OCI-LY7 (cell line): ENCODE data around the gene FSIP1. TPM values are rescaled to one million over a fixed set of nuclear protein-coding genes. Genes with fewer than 3 reads are reported as not detected.

Experiments used
- BruUV-seq: library from RNA; stranded (reverse); fragments of 400-500 nt; replicated peaks from 2 replicates; lab custom pipeline; 2021; lab: Mats Ljungman, UMichigan
- CTCF ChIA-PET: fragments of 300-600 bp; sonication (Branson Sonifier 250); formaldehyde crosslinking; loops from one replicate; lab custom pipeline; 2022; ENCODE audit warnings: antibody characterized with exemption; ENCODE audit not compliant: unreplicated experiment; lab: Charles Lee
- POLR2A ChIA-PET: fragments of 300-600 bp; sonication (Branson Sonifier 250); formaldehyde crosslinking; loops from one replicate; lab custom pipeline; 2022; ENCODE audit warnings: antibody characterized with exemption; lab: Charles Lee
- DNase-seq: peaks from one replicate; pipeline ENCODE4 v3.0.0-alpha.2; 2015; ENCODE audit warnings: low spot score
- H2AFZ ChIP-seq: fragments of 200-600 bp; sonication (generic), shearing (Covaris generic); 2 replicates; pipeline ENCODE4 v1.6.1; 2014; ENCODE audit warnings: mild to moderate bottlenecking, antibody characterized with exemption, low read length, moderate library complexity
- H3K27ac ChIP-seq: fragments of 200-600 bp; sonication (generic); 2 replicates; pipeline ENCODE4 v1.5.1; 2014; ENCODE audit warnings: mixed run types, low read depth, mild to moderate bottlenecking, moderate library complexity, low read length, inconsistent platforms; ENCODE audit not compliant: poor library complexity, severe bottlenecking
- H3K36me3 ChIP-seq: fragments of 200-600 bp; sonication (generic); 2 replicates; pipeline ENCODE4 v1.6.1; 2014; ENCODE audit warnings: mild to moderate bottlenecking, antibody characterized with exemption, low read length, moderate library complexity, mixed read lengths; ENCODE audit not compliant: insufficient read depth
- H3K4me1 ChIP-seq: fragments of 200-600 bp; sonication (generic); 2 replicates; pipeline ENCODE4 v1.5.1; 2014; ENCODE audit warnings: mild to moderate bottlenecking, low read length; ENCODE audit not compliant: insufficient read depth, poor library complexity, severe bottlenecking
- H3K4me2 ChIP-seq: fragments of 200-600 bp; sonication (generic); 2 replicates; pipeline ENCODE4 v1.6.1; 2014; ENCODE audit warnings: mild to moderate bottlenecking, low read length
- H3K4me3 ChIP-seq: fragments of 200-600 bp; sonication (generic); 2 replicates; pipeline ENCODE4 v1.5.1; 2014; ENCODE audit warnings: mild to moderate bottlenecking, low read depth, low read length; ENCODE audit not compliant: poor library complexity, severe bottlenecking
- H3K79me2 ChIP-seq: fragments of 200-600 bp; sonication (generic); 2 replicates; pipeline ENCODE4 v1.6.1; 2016; ENCODE audit warnings: low read depth, mild to moderate bottlenecking, low read length, moderate library complexity, mixed read lengths; ENCODE audit not compliant: insufficient read depth
- H3K9me2 ChIP-seq: fragments of 200-600 bp; sonication (generic); 2 replicates; pipeline ENCODE4 v1.6.1; 2016; ENCODE audit warnings: mild to moderate bottlenecking, low read length, mixed read lengths; ENCODE audit not compliant: insufficient read depth
- H3K9me3 ChIP-seq: fragments of 200-600 bp; sonication (generic); 2 replicates; pipeline ENCODE4 v1.6.1; 2014; ENCODE audit warnings: mild to moderate bottlenecking, mixed run types, low read length, mixed read lengths
- H4K20me1 ChIP-seq: fragments of 200-600 bp; sonication (generic); 2 replicates; pipeline ENCODE4 v1.6.1; 2014; ENCODE audit warnings: mild to moderate bottlenecking, antibody characterized with exemption, low read length, moderate library complexity, mixed read lengths; ENCODE audit not compliant: insufficient read depth
- CTCF ChIP-seq: fragments of 200-600 bp; sonication (generic); conservative IDR thresholded peaks from 2 replicates; pipeline ENCODE4 v1.5.1; 2014; ENCODE audit warnings: mild to moderate bottlenecking, antibody characterized with exemption, low read length, moderate library complexity, mixed read lengths
- EZH2phosphoT487 ChIP-seq: fragments of 200-600 bp; sonication (generic); IDR thresholded peaks from 2 replicates; pipeline ENCODE4 v1.6.1; 2018; ENCODE audit warnings: low read depth, borderline replicate concordance, mild to moderate bottlenecking, mixed run types, antibody characterized with exemption, low read length, moderate library complexity, mixed read lengths
- intact Hi-C: fragments of 100-400 bp; cut with micrococcal nuclease; formaldehyde crosslinking; loops from one replicate; pipeline ENCODE4 v1.10.0; 2022; ENCODE audit not compliant: unreplicated experiment
- total RNA-seq, 2 experiments: library from RNA; depleted of rRNA in 1 of 2; stranded (reverse); fragments of >200 nt in 1 of 2; shearing (Covaris generic) in 1 of 2; gene quantifications; 2 replicates each; pipeline ENCODE4 v1.2.3, GENCODE V29; 2014 to 2022

FSIP1 gene
- total RNA-seq, 2 experiments from 2014 or later: 0.28 to 0.65 TPM

- Histone ChIP-seq H3K4me3 (no peak overlapping the region), H3K9me3 (no peaks in the 10 kb centered on the region), H3K4me1 (no peaks in the 10 kb centered on the region), H2AFZ (no peak overlapping the region), H3K4me2 (no peak overlapping the region), H3K36me3 (no peaks in the 10 kb centered on the region), H3K9me2 (no peaks in the 10 kb centered on the region), H3K79me2 (no peaks in the 10 kb centered on the region), H4K20me1 (no peaks in the 10 kb centered on the region), H3K27ac (no peak overlapping the region)
- no peak for DNase-seq
- ChIA-PET CTCF (no interaction called here), POLR2A (no interaction called here)
- no peak for TF ChIP-seq CTCF
- no peak for TF ChIP-seq EZH2phosphoT487
- intact Hi-C loops: no loop called here
- no TSS peak for BruUV-seq
Measured at GRCh38 chr15:39651295-39651694, 131.3 kb downstream of the FSIP1 start.

GRCh38 chr15:39649757-39650156 is 132.9 kb downstream of the FSIP1 start:
- no peak for TF ChIP-seq CTCF
- no peak for TF ChIP-seq EZH2phosphoT487
- Histone ChIP-seq H3K9me3 (no peaks in the 10 kb centered on the region), H3K4me2 (no peak overlapping the region), H3K79me2 (no peaks in the 10 kb centered on the region), H3K4me1 (no peaks in the 10 kb centered on the region), H3K9me2 (no peaks in the 10 kb centered on the region), H3K36me3 (no peaks in the 10 kb centered on the region), H2AFZ (no peak overlapping the region), H4K20me1 (no peaks in the 10 kb centered on the region), H3K27ac (no peak overlapping the region), H3K4me3 (no peak overlapping the region)
- POLR2A ChIA-PET: interaction anchor here (1.5 kb wide), 1 partner anchor 64 kb away, joined by 4 read pairs; no protein-coding TSS in a partner anchor
- CTCF ChIA-PET: no interaction called here
- no peak for DNase-seq
- BruUV-seq: no TSS peak
- intact Hi-C loops: no loop called here

GRCh38 chr15:39646425-39646824 is 136.2 kb downstream of the FSIP1 start:
- H4K20me1 ChIP-seq: no peaks in the 10 kb centered on the region
- no peak overlapping the region for H3K4me2 ChIP-seq
- no peaks in the 10 kb centered on the region for H3K79me2 ChIP-seq
- H3K9me2 ChIP-seq: no peaks in the 10 kb centered on the region
- no peak for DNase-seq
- no peak overlapping the region for H3K4me3 ChIP-seq
- no peak for TF ChIP-seq CTCF
- no peak for TF ChIP-seq EZH2phosphoT487
- H3K36me3 ChIP-seq: no peaks in the 10 kb centered on the region
- H2AFZ ChIP-seq: no peak overlapping the region
- intact Hi-C loops: no loop called here
- no peak overlapping the region for H3K27ac ChIP-seq
- CTCF ChIA-PET: no interaction called here
- H3K4me1 ChIP-seq: no peaks in the 10 kb centered on the region
- BruUV-seq: no TSS peak
- POLR2A ChIA-PET: interaction anchor here (0.7 kb wide), 1 partner anchor 245 kb away, joined by 3 read pairs; no protein-coding TSS in a partner anchor
- no peaks in the 10 kb centered on the region for H3K9me3 ChIP-seq
